ENCODE results near the gene ATXN10.

ATXN10 gene

GRCh38 chr22:45631841-45632238, 39.8 kb upstream of the ATXN10 start:
- Histone ChIP-seq H3K9ac (ENCODE audit: low read depth, low read length) (no peak overlapping the region), H3K36me3 (ENCODE audit: insufficient read depth, low read length) (no peaks in the 10 kb centered on the region), H4K20me1 (ENCODE audit: insufficient read depth, low read length) (no peaks in the 10 kb centered on the region), H3K4me3 (ENCODE audit: low read depth in 1 of 2, low read length in 2 of 2) (no peak overlapping the region), H3K9me3 (ENCODE audit: insufficient read depth, low read length, severe bottlenecking) (no peaks in the 10 kb centered on the region), H3K27ac (ENCODE audit: low read length) (no peak overlapping the region), H2AFZ (ENCODE audit: low read depth, low read length) (no peak overlapping the region), H3K4me1 (ENCODE audit: insufficient read depth, low read length) (no peaks in the 10 kb centered on the region), H3K4me2 (ENCODE audit: insufficient read depth, low read length) (no peak overlapping the region), H3K79me2 (ENCODE audit: insufficient read depth, low read length) (no peaks in the 10 kb centered on the region), H3K27me3 (ENCODE audit: insufficient read depth, low read length, poor library complexity) (peaks cover 11% of the 10 kb centered on the region)
- DNase-seq (no peak), ATAC-seq (ENCODE audit: insufficient read depth, low read depth) (no peak)
- TF ChIP-seq CTCF (IDR thresholded peaks at IDR 0.05; ENCODE audit: borderline replicate concordance, extremely low read depth, low read length, poor library complexity, severe bottlenecking) = no peak
- no peak for TF ChIP-seq EZH2 (IDR thresholded peaks at IDR 0.05; ENCODE audit: borderline replicate concordance, low read depth, low read length, severe bottlenecking)

DNA sequence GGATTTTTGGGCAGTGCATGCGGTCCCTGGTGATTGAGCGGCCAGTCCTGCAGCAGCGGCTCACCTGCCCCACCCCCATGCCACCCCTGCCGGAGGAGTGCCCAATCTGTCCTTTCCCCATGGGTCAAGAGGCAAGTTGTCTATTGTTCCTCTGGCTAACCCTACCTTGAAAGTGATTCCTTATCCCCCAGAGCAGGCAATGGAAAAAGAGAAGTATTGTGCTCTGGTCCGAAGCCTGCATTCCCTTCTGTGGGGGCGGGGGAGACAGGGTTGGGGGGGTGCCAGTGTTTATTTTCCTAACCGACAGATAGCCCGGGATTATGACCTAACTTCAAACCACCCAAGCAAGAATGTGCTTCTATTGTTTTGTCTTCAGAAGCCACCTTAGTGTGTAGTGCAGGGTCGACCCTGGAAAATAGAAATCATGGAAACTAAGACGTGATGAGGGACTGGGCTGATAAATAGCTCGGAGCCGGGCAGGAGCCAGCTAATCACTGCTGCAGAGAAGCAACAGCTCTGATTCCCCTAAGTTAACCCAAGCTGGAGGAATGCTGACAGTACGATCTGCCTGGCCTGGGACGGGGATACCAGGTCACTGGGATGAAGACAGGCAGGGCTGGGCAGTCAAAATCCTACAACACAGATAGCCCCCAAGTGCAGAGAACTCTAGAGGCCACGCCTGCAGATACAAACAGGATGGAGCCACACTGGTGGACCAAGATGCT, 38.7 kb upstream of the ATXN10 start:
- no peak for ATAC-seq (ENCODE audit: insufficient read depth, low read depth)
- Histone ChIP-seq H2AFZ (ENCODE audit: low read depth, low read length) (no peak overlapping the region), H4K20me1 (ENCODE audit: insufficient read depth, low read length) (no peaks in the 10 kb centered on the region), H3K4me1 (ENCODE audit: insufficient read depth, low read length) (no peaks in the 10 kb centered on the region), H3K27me3 (ENCODE audit: insufficient read depth, low read length, poor library complexity) (peaks cover 11% of the 10 kb centered on the region), H3K36me3 (ENCODE audit: insufficient read depth, low read length) (no peaks in the 10 kb centered on the region), H3K27ac (ENCODE audit: low read length) (no peak overlapping the region), H3K9me3 (ENCODE audit: insufficient read depth, low read length, severe bottlenecking) (no peaks in the 10 kb centered on the region), H3K9ac (ENCODE audit: low read depth, low read length) (no peak overlapping the region), H3K79me2 (ENCODE audit: insufficient read depth, low read length) (no peaks in the 10 kb centered on the region), H3K4me3 (ENCODE audit: low read depth in 1 of 2, low read length in 2 of 2) (no peak overlapping the region), H3K4me2 (ENCODE audit: insufficient read depth, low read length) (no peak overlapping the region)
- TF ChIP-seq EZH2 (IDR thresholded peaks at IDR 0.05; ENCODE audit: borderline replicate concordance, low read depth, low read length, severe bottlenecking) (no peak), CTCF (IDR thresholded peaks at IDR 0.05; ENCODE audit: borderline replicate concordance, extremely low read depth, low read length, poor library complexity, severe bottlenecking) (no peak)
- DNase-seq = no peak

DNA sequence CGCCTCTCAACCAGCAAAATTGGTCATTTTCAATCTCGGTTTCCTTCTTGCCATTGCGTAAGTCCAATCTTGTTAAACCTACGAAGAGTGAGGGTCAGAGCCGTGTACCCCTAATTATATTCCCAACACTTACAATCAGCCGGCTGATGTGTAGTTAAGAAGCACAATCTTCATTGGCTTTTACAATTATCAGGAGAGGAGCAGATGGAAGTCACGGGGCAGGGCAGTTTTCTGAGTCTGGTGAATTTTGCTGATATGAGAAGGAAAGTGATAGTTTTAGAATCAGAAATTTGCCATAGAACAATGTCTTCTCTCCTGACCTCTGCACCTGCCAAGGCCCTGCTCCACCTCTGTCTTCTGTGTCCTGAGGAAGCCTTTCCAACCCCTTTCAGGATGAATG, 35.0 kb upstream of the ATXN10 start:
- Histone ChIP-seq H4K20me1 (ENCODE audit: insufficient read depth, low read length) (no peaks in the 10 kb centered on the region; the same call in 1 of the 2 replicates), H3K4me3 (ENCODE audit: low read depth in 1 of 2, low read length in 2 of 2) (no peak overlapping the region), H2AFZ (ENCODE audit: low read depth, low read length) (no peak overlapping the region), H3K4me1 (ENCODE audit: insufficient read depth, low read length) (peaks cover 17% of the 10 kb centered on the region), H3K9me3 (ENCODE audit: insufficient read depth, low read length, severe bottlenecking) (no peaks in the 10 kb centered on the region), H3K27me3 (ENCODE audit: insufficient read depth, low read length, poor library complexity) (peaks cover 14% of the 10 kb centered on the region), H3K79me2 (ENCODE audit: insufficient read depth, low read length) (no peaks in the 10 kb centered on the region), H3K27ac (ENCODE audit: low read length) (no peak overlapping the region), H3K4me2 (ENCODE audit: insufficient read depth, low read length) (no peak overlapping the region), H3K9ac (ENCODE audit: low read depth, low read length) (no peak overlapping the region), H3K36me3 (ENCODE audit: insufficient read depth, low read length) (no peaks in the 10 kb centered on the region)
- ATAC-seq (ENCODE audit: insufficient read depth, low read depth) = no peak
- DNase-seq = no peak
- TF ChIP-seq CTCF (IDR thresholded peaks at IDR 0.05; ENCODE audit: borderline replicate concordance, extremely low read depth, low read length, poor library complexity, severe bottlenecking) (no peak), EZH2 (IDR thresholded peaks at IDR 0.05; ENCODE audit: borderline replicate concordance, low read depth, low read length, severe bottlenecking) (no peak)
